ENCODE measurements around the gene ITGB4. TPM values are rescaled to one million over a fixed set of nuclear protein-coding genes. Genes with fewer than 3 reads are reported as not detected.

ITGB4 gene
- total RNA-seq = 1 to 10 TPM; 1.5 to 2.4 TPM
- 1 to 10 TPM in 2 of 3 donors, under 1 TPM in 1; 0.35 to 1.9 (median 1.4) TPM for polyA plus RNA-seq
- 0.15 to 1.0 (median 0.50) reads per million in 6 experiments for total RNA-seq

DNA sequence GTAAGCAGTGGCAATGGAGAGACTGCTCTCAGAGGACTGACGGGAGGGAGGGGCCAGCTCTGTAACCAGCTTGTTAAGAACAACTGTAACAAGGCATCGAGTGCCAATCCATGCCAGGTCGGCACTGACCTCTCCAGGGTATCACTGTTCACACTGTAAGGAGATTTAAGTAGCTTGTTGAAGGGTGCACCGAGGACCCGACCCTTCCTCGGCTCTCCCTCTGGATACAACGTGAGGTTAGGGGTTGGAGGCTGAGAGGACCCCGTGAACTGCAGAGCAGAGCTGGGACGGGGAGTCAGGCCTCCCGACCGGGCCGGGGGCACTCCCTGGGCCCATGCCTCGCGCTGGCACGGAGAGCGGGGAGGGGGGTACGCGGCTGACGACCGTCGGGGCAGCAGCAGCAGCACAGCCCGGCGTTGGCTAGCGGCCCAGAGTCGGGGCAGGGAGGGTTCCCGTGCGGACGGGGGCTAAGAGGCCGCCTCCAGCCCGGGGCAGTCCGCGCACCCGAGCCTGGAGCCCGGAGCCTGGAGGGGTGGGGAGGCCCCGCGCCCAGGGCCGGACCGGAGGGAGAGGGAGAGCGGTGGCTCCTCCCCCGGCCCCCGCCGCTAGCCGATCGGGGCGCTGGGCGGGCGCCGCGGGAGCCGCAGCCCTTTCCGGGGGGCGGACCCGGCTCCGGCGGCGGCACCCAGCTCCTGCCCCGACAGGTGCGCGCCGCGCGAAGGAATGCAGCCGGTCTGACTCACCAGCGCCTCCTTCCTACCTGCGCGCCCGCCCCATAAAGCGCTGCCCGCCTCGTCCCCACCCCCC is at the start of gene ITGB4:
TSS of gene ITGB4 (plus strand) at position 804 of the 807 bp plus-strand sequence. CDS start 3,245 bp downstream, outside the sequence.
- H3K4me3 Mint-ChIP-seq = peak within 1 kb of the TSS; percentile 75 to 88 (median 85)
- no peaks in the 10 kb centered on the region for H3K36me3 Mint-ChIP-seq
- peak within 1 kb of the TSS in 5 of 10 donors; percentile 33 to 83 (median 77) for H3K27ac Mint-ChIP-seq
- H3K9me3 Mint-ChIP-seq = no peaks in the 10 kb centered on the region
- POLR2A ChIA-PET = interaction anchor here (0.5 to 1.5 kb wide), 4 partner anchors 10 to 67 kb away, joined by 3 to 4 read pairs (median 3); partner anchors contain the start of genes RECQL5, SAP30BP and UNK
- ATAC-seq (peak; percentile 95 to 96), DNase-seq (peak; percentile 53 to 84 (median 66))
- peaks cover 2 to 7% (median 4%) of the 10 kb centered on the region in 4 donors for H3K4me1 Mint-ChIP-seq
- H3K27me3 Mint-ChIP-seq = peaks cover 0 to 13% (median 2%) of the 10 kb centered on the region in 5 donors

DNA sequence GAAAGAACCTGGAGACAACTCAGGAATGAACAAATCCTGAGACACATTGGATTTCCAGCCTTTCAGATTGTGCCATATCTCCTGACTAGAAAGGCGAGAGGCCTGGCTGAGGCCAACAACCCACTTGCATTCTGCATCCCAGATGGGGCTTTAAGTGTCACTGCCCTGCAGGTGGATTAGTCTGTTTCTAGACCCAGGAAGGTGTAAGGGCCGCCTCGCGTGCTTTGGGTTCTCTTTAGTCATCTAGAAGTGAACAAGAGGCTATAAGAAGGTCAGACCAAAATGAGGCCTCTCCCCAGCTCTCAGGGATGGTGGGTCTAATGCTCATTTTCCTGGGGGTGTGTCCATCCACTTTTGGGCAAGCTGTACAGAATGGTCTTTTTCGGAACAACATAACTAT is 49.2 kb upstream of the ITGB4 start:
- no peaks in the 10 kb centered on the region for H3K27me3 Mint-ChIP-seq
- no peak for ATAC-seq
- H3K4me1 Mint-ChIP-seq = peaks cover 7 to 21% (median 17%) of the 10 kb centered on the region in 4 donors
- H3K4me3 Mint-ChIP-seq = no peak overlapping the region
- DNase-seq = no peak
- POLR2A ChIA-PET = interaction anchor here (1.0 kb wide), 2 partner anchors 9 to 81 kb away, joined by 3 to 4 read pairs; no protein-coding TSS in a partner anchor
- H3K9me3 Mint-ChIP-seq = no peaks in the 10 kb centered on the region
- H3K27ac Mint-ChIP-seq = peak overlapping the region in 1 of 10 donors; percentile 13
- peaks cover 0 to 75% (median 5%) of the 10 kb centered on the region in 3 donors for H3K36me3 Mint-ChIP-seq

DNA sequence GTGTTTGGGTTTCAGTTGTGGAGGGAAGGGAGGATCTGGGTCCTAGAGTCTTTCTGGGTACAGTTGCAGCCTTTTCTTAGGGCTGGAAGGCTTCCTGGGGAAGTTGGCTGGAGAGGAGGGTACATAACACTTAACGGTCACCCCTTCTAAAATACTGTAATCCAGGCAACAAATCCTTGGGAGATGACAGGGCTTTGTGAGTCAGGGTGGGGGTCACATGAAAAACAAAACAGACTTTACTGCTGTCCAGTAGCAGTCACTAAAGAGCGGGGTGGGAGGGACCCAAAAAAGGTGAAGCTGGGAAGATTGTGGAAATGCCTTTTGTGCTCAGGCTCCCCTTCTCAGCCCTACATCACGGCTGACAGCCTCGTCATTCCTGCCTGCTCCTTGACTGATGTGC is 47.8 kb upstream of the ITGB4 start:
- Mint-ChIP-seq H3K4me1 (peaks cover 5 to 21% (median 15%) of the 10 kb centered on the region in 4 donors), H3K9me3 (no peaks in the 10 kb centered on the region), H3K27ac (peak overlapping the region in 2 of 10 donors; percentile 30 to 51), H3K36me3 (peaks cover 0 to 75% (median 5%) of the 10 kb centered on the region in 3 donors), H3K27me3 (no peaks in the 10 kb centered on the region), H3K4me3 (no peak overlapping the region)
- ATAC-seq (no peak), DNase-seq (no peak)
- POLR2A ChIA-PET = no interaction called here

DNA sequence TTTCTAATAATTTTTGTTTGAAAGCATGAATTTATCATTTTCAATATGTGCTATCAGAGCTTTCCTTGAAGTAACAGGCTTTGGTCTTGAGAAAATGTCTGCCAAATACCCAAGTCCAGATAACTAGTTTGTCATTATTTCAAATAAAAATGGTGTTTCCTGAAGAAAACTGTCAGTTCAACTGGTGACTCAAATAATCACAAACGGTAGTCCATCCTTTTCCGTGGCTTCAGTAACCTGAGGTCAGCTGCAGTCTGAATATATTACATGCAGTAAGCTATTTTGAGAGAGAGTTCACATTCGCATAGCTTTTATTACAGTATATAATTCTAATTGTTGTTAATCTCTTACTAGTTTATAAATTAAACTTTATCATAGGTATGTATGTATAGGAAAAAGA is 44.8 kb upstream of the ITGB4 start:
- Mint-ChIP-seq H3K4me1 (peaks cover 0 to 15% (median 5%) of the 10 kb centered on the region in 4 donors), H3K27me3 (no peaks in the 10 kb centered on the region), H3K27ac (peak overlapping the region in 1 of 10 donors; percentile 48), H3K4me3 (no peak overlapping the region), H3K36me3 (peaks cover 0 to 72% (median 0%) of the 10 kb centered on the region in 3 donors), H3K9me3 (no peaks in the 10 kb centered on the region)
- POLR2A ChIA-PET = interaction anchor here (1.2 kb wide), 1 partner anchor 9 kb away, joined by 3 read pairs; the partner anchor contains the start of genes RECQL5 and SAP30BP
- DNase-seq = no peak
- ATAC-seq = no peak

DNA sequence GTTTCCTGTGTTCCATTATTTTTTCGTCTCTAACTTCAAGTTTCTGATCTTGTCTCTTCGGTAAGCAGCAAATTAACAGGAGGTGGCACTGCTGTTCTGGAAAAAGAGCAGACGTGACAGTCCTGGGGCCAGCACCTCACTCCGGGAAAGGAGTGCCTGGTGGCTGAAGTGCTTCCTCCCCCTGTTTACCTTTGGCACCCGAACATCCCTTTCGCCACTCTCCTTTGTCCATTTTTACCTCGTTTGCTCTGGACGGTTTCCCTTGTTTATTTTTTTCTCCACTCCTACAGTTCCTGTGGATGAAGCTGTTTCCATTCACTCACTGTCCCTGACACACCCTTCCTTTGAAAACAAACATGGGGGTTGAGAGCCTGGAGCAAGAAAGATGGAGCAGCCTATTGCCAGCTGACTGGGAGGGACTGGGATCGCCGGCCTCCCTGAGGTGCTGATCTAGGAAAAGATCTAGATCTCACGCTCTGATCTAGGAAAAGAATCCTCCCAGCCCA is 41.5 kb upstream of the ITGB4 start:
- DNase-seq = no peak
- H3K27ac Mint-ChIP-seq = peak overlapping the region in 2 of 10 donors; percentile 43 to 70
- no peak overlapping the region for H3K4me3 Mint-ChIP-seq
- POLR2A ChIA-PET = interaction anchor here (0.6 kb wide), 1 partner anchor 74 kb away, joined by 3 read pairs; no protein-coding TSS in a partner anchor
- H3K9me3 Mint-ChIP-seq = no peaks in the 10 kb centered on the region
- no peak for ATAC-seq
- H3K27me3 Mint-ChIP-seq = no peaks in the 10 kb centered on the region
- peaks cover 0 to 26% (median 10%) of the 10 kb centered on the region in 4 donors for H3K4me1 Mint-ChIP-seq
- H3K36me3 Mint-ChIP-seq = peaks cover 0 to 57% (median 0%) of the 10 kb centered on the region in 3 donors

DNA sequence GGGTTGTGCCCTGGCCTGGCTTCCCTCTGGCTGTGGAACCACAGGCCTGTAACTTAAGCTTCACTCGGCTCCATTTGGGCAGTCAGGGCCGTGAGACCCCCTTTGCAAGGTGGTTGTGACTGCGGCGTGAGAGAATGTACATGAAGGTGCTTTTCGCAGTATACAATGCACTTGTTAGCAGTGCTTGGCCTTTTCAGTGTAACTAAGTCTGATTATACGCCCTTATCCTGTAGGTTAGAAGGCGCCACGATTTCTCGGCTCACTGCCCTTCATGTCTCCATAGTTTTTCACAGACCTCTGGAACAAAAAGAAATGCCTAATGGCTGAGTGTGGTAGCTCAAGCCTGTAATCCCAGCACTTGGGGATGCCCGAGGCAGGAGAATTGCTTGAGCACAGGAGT is 40.8 kb upstream of the ITGB4 start:
- Mint-ChIP-seq H3K9me3 (no peaks in the 10 kb centered on the region), H3K4me1 (peaks cover 2 to 29% (median 8%) of the 10 kb centered on the region in 4 donors), H3K36me3 (peaks cover 0 to 57% (median 0%) of the 10 kb centered on the region in 3 donors), H3K27me3 (no peaks in the 10 kb centered on the region), H3K27ac (no peak overlapping the region), H3K4me3 (no peak overlapping the region)
- no peak for ATAC-seq
- DNase-seq = no peak
- POLR2A ChIA-PET = interaction anchor here (0.6 kb wide), 1 partner anchor 73 kb away, joined by 3 read pairs; no protein-coding TSS in a partner anchor

DNA sequence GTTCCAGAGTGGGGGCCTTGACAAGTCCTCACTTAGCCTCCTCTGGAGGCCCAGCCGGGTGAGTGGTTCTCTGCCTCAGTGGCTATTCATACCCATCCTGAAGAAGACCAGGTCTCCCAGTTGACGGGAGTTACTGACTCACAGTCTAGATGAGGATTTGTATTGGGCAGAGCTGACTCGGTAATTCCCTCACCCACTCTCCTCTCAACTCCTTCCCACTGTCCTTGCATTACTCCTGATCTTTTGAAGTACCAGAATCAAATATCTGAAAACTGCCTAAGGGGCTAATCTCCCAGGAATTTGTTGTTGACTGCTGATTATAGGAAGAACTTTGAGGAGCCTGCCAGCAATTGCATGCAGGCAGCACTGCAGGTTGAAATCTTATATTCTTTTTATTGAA is 40.0 kb upstream of the ITGB4 start:
- H3K4me1 Mint-ChIP-seq = peaks cover 4 to 36% (median 12%) of the 10 kb centered on the region in 4 donors
- no peak overlapping the region for H3K4me3 Mint-ChIP-seq
- H3K9me3 Mint-ChIP-seq = no peaks in the 10 kb centered on the region
- H3K27me3 Mint-ChIP-seq = no peaks in the 10 kb centered on the region
- no peak for ATAC-seq
- no peak for DNase-seq
- POLR2A ChIA-PET = no interaction called here
- H3K36me3 Mint-ChIP-seq = peaks cover 0 to 58% (median 0%) of the 10 kb centered on the region in 3 donors
- H3K27ac Mint-ChIP-seq = peak overlapping the region in 2 of 10 donors; percentile 15 to 46

DNA sequence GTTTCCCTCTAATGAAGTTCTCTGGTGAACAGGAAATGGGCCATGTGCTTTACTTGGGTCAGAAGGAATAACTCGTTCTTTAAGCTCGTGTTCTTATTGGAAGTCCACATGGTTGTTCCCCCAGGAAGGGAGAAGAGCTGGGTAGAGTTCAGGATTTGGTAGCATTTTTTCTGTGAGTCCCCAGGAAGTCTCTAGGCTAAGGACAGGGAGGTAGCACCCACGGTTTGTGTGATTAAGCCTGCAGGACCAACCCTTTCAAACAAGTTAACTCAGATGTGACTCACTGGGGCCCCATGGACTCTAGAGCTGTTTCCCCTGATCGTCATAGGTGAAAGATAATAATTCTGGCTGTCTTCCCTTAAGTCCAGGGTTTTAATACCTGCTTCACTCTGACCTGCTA is 37.7 kb upstream of the ITGB4 start:
- POLR2A ChIA-PET = no interaction called here
- H3K9me3 Mint-ChIP-seq = no peaks in the 10 kb centered on the region
- H3K4me3 Mint-ChIP-seq = no peak overlapping the region
- no peak for ATAC-seq
- H3K36me3 Mint-ChIP-seq = peaks cover 0 to 54% (median 0%) of the 10 kb centered on the region in 3 donors
- DNase-seq = no peak
- H3K4me1 Mint-ChIP-seq = peaks cover 10 to 52% (median 27%) of the 10 kb centered on the region in 4 donors
- H3K27me3 Mint-ChIP-seq = no peaks in the 10 kb centered on the region
- peak overlapping the region in 1 of 10 donors; percentile 14 for H3K27ac Mint-ChIP-seq

DNA sequence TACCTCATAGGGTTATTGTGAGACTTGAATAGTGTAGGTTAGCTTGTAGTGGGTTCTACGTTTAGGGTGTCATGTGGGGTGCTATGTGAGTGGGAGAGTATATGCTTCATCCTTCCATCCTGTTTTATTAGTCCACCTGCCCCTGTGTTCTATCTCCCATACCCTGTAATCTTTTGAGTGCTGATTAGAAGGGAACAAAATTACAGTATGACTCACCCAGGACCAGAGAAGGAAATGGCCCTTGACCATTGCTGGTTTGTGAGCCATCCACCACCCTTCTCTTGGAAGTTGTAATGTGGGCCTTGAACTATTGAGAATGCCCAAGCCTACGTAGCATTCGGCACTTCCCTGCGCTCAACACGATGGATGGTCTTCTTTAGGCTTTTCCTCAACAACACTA is 37.0 kb upstream of the ITGB4 start:
- DNase-seq (no peak), ATAC-seq (no peak)
- peak overlapping the region in 2 of 10 donors; percentile 32 to 71 for H3K27ac Mint-ChIP-seq
- no peak overlapping the region for H3K4me3 Mint-ChIP-seq
- peaks cover 13 to 56% (median 34%) of the 10 kb centered on the region in 4 donors for H3K4me1 Mint-ChIP-seq
- H3K9me3 Mint-ChIP-seq = no peaks in the 10 kb centered on the region
- H3K27me3 Mint-ChIP-seq = no peaks in the 10 kb centered on the region
- POLR2A ChIA-PET = no interaction called here
- peaks cover 0 to 49% (median 0%) of the 10 kb centered on the region in 3 donors for H3K36me3 Mint-ChIP-seq

DNA sequence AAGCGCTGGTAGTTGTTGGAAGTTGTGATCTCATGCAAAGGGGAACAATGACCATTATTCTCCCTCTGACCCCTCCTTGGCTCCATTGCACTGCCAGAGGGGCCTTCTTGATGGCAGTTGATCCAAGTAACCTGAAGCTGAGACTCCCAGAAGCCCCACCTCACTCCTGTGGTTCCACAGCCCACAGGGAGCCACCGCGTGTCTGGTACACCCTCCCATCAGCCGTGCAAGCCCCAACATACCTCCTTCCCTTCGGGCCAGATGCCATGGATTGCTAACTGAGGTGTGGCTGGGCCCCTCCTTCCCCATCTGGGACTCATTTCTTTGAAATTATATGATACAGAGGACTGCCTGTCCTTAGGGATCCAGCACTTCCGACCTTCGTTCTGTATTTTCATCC is 36.3 kb upstream of the ITGB4 start:
- H3K4me1 Mint-ChIP-seq = peaks cover 19 to 62% (median 39%) of the 10 kb centered on the region in 4 donors
- no peaks in the 10 kb centered on the region for H3K27me3 Mint-ChIP-seq
- ATAC-seq = no peak
- no peak overlapping the region for H3K4me3 Mint-ChIP-seq
- POLR2A ChIA-PET = no interaction called here
- peak overlapping the region in 1 of 10 donors; percentile 57 for H3K27ac Mint-ChIP-seq
- peaks cover 0 to 43% (median 0%) of the 10 kb centered on the region in 3 donors for H3K36me3 Mint-ChIP-seq
- DNase-seq = no peak
- H3K9me3 Mint-ChIP-seq = no peaks in the 10 kb centered on the region

DNA sequence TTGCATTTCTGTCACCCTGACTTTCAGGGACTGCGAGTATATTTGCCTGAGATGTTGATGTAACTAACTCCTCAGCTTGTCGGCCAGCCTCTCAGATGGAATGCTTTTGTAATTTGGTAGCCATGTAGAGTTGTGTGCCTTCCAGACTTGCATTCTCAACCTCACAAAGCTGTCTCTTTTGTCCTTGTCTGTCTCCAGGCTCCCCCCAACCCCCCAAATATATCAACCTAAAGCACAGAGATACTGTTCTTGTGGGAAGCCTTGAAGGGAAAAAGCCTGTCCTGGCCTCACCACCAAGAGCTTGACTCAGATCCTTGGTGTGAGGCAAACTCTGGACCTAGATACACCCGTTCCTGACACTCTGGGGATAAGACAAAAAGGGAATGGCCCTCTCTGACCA is 35.8 kb upstream of the ITGB4 start:
- H3K4me1 Mint-ChIP-seq = peaks cover 19 to 68% (median 41%) of the 10 kb centered on the region in 4 donors

DNA sequence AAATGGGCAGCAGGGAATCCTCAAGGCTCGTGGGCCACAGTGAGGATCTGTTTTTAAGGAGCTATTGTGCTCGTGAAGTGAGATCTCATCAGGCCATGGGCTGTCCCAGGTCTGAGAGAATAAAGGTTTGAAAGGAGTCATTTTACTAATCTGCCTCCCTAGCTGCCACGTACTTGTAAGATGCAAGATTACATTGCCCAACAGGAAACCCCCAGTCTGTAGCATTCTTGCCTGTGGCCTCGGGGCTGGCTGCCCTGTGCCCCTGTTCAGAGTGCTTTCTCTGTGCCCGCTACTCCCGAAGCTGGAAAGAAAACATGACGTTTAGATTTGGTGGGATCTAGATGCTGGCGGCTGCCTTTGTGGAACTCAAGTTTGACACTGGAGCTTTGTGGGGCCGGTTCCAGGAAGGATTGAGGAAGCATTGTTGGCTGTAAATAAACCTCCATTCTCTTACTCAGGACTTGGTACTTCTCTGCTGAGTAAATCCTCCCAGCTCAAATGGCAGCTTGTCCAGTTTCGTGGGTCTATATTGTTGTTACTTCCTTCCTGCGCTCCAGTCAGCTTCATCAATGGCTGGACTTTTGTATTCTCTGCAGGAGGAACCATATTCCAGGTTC is 32.9 kb upstream of the ITGB4 start:
- no peaks in the 10 kb centered on the region for H3K27me3 Mint-ChIP-seq
- ATAC-seq (no peak), DNase-seq (no peak)
- H3K9me3 Mint-ChIP-seq = no peaks in the 10 kb centered on the region
- H3K4me3 Mint-ChIP-seq = peak overlapping the region in 8 of 10 donors; percentile 10 to 68 (median 39)
- peak overlapping the region; percentile 85 to 94 (median 92) for H3K27ac Mint-ChIP-seq
- H3K4me1 Mint-ChIP-seq = peaks cover 22 to 82% (median 60%) of the 10 kb centered on the region in 4 donors
- peaks cover 0 to 43% (median 3%) of the 10 kb centered on the region in 3 donors for H3K36me3 Mint-ChIP-seq
- POLR2A ChIA-PET = interaction anchor here (0.6 to 2.4 kb wide), 2 partner anchors 21 to 426 kb away, joined by 3 to 13 read pairs; partner anchors contain the start of genes RECQL5 and SAP30BP

More for the DNA sequence above, 35.8 kb upstream of the ITGB4 start:
- H3K27ac Mint-ChIP-seq = peak overlapping the region in 1 of 10 donors; percentile 57
- POLR2A ChIA-PET = no interaction called here
- H3K4me3 Mint-ChIP-seq = no peak overlapping the region
- no peaks in the 10 kb centered on the region for H3K27me3 Mint-ChIP-seq
- H3K9me3 Mint-ChIP-seq = no peaks in the 10 kb centered on the region
- peaks cover 0 to 38% (median 0%) of the 10 kb centered on the region in 3 donors for H3K36me3 Mint-ChIP-seq
- ATAC-seq = no peak
- no peak for DNase-seq

Data from naive thymus-derived CD8-positive, alpha-beta T cell (primary cell).